PC-3 (cell line): ENCODE results near the gene PIGV. TPM values are rescaled to one million over a fixed set of nuclear protein-coding genes. Genes with fewer than 3 reads are reported as not detected.
"Not testable (repeated sequence)": the region's sequence is repeated elsewhere in the genome, so short reads cannot be mapped to it uniquely, and the experiment has no call there.

Experiments
- ATAC-seq: fragments of 200-7000 bp; cut with Tn5 transposase; 2 replicates; pipeline ENCODE4 v1.9.1; 2020; ENCODE audit warnings: mild to moderate bottlenecking, moderate library complexity
- BruUV-seq: library from RNA; stranded (reverse); fragments of 400-500 nt; replicated peaks from 2 replicates; lab custom pipeline; 2021; lab: Mats Ljungman, UMichigan
- CTCF ChIA-PET: fragments of 300-600 bp; sonication (Branson Sonifier 250); formaldehyde crosslinking; loops from one replicate; lab custom pipeline; 2022; ENCODE audit warnings: antibody characterized with exemption; lab: Charles Lee
- POLR2A ChIA-PET: fragments of 300-600 bp; sonication (Branson Sonifier 250); formaldehyde crosslinking; loops from one replicate; lab custom pipeline; 2022; ENCODE audit warnings: antibody characterized with exemption; ENCODE audit not compliant: unreplicated experiment; lab: Charles Lee
- DNase-seq: peaks from one replicate; pipeline ENCODE4 v3.0.0-alpha.2; 2015
- H2AFZ ChIP-seq: fragments of 300-600 bp; sonication (generic); 2 replicates; pipeline ENCODE4 v1.6.0; 2016; ENCODE audit warnings: antibody characterized with exemption, low read length
- H3F3A ChIP-seq: fragments of 300-600 bp; sonication (generic); one replicate; pipeline ENCODE4 v1.6.0; 2017; ENCODE audit warnings: antibody characterized with exemption, low read length, control low read depth, mild to moderate bottlenecking; ENCODE audit not compliant: unreplicated experiment
- H3K27ac ChIP-seq: fragments of 300-600 bp; sonication (generic); 2 replicates; pipeline ENCODE4 v1.5.1; 2016; ENCODE audit warnings: mild to moderate bottlenecking, low read length
- H3K27me3 ChIP-seq: fragments of 300-600 bp; sonication (generic); 2 replicates; pipeline ENCODE4 v1.6.1; 2016; ENCODE audit warnings: low read length, mixed read lengths
- H3K36me3 ChIP-seq: fragments of 300-600 bp; sonication (generic); 2 replicates; pipeline ENCODE4 v1.6.1; 2016; ENCODE audit warnings: low read depth, mixed run types, low read length, mixed read lengths
- H3K4me1 ChIP-seq: fragments of 300-600 bp; sonication (generic); 2 replicates; pipeline ENCODE4 v1.5.1; 2016; ENCODE audit warnings: low read length; ENCODE audit not compliant: insufficient read depth
- H3K4me2 ChIP-seq: fragments of 300-600 bp; sonication (generic); 2 replicates; pipeline ENCODE4 v1.6.0; 2016; ENCODE audit warnings: low read length
- H3K4me3 ChIP-seq: fragments of 300-600 bp; sonication (generic); 2 replicates; pipeline ENCODE4 v1.5.1; 2016; ENCODE audit warnings: mild to moderate bottlenecking, low read length, mixed read lengths
- H3K79me2 ChIP-seq: fragments of 300-600 bp; sonication (generic); 2 replicates; pipeline ENCODE4 v1.6.1; 2017; ENCODE audit warnings: low read length, mixed read lengths
- H3K9ac ChIP-seq: fragments of 300-600 bp; sonication (generic); 2 replicates; pipeline ENCODE4 v1.6.0; 2016; ENCODE audit warnings: mild to moderate bottlenecking, low read length
- H3K9me2 ChIP-seq: fragments of 300-600 bp; sonication (generic); replicated peaks from 2 replicates; pipeline ENCODE4 v1.6.1; 2016; ENCODE audit warnings: mixed run types, low read length, mixed read lengths
- H3K9me3 ChIP-seq: fragments of 300-600 bp; sonication (generic); 2 replicates; pipeline ENCODE4 v1.6.1; 2016; ENCODE audit warnings: low read length, mixed read lengths
- H4K20me1 ChIP-seq: fragments of 300-600 bp; sonication (generic); 2 replicates; pipeline ENCODE4 v1.6.1; 2016; ENCODE audit warnings: low read length, mixed read lengths
- EZH2 ChIP-seq: fragments of 300-600 bp; sonication (generic); IDR thresholded peaks from one replicate; pipeline ENCODE4 v1.6.1; 2017; ENCODE audit warnings: antibody characterized with exemption, mild to moderate bottlenecking, low read length; ENCODE audit not compliant: unreplicated experiment
- EZH2phosphoT487 ChIP-seq: fragments of 300-600 bp; sonication (generic); IDR thresholded peaks from 2 replicates; pipeline ENCODE4 v1.6.1; 2018; ENCODE audit warnings: mild to moderate bottlenecking, antibody characterized with exemption, low read length, borderline replicate concordance
- intact Hi-C: fragments of 100-400 bp; cut with micrococcal nuclease; formaldehyde crosslinking; loops from 2 replicates; pipeline ENCODE4 v1.9.0; 2023
- total RNA-seq: library from RNA; depleted of rRNA; stranded (reverse); fragments of >200 nt; gene quantifications from 2 replicates; pipeline ENCODE4 v1.2.3, GENCODE V29; 2014
- TF ChIP-seq, protein P1 (sequence below): fragments of 300-600 bp; sonication (generic); conservative IDR thresholded peaks from 2 replicates; pipeline ENCODE4 v1.5.1; 2017; ENCODE audit warnings: antibody characterized with exemption, low read depth, mild to moderate bottlenecking, low read length

Gene PIGV
- total RNA-seq, 1 experiment from 2014 or later, result 6.0 TPM

- no peak for DNase-seq
- intact Hi-C loops, result no loop called here
- Histone ChIP-seq H3K4me3 (no peak overlapping the region), H3F3A (no peaks in the 10 kb centered on the region), H3K36me3 (peaks cover 13% of the 10 kb centered on the region), H3K79me2 (no peaks in the 10 kb centered on the region), H3K9ac (no peak overlapping the region), H3K4me1 (no peaks in the 10 kb centered on the region), H3K4me2 (no peak overlapping the region), H3K27me3 (no peaks in the 10 kb centered on the region), H3K9me3 (no peaks in the 10 kb centered on the region), H3K27ac (no peak overlapping the region), H4K20me1 (no peaks in the 10 kb centered on the region), H2AFZ (no peak overlapping the region), H3K9me2 (no peaks in the 10 kb centered on the region)
- ChIA-PET CTCF (no interaction called here), POLR2A (interaction anchor here (0.6 kb wide), 1 partner anchor 34 kb away, joined by 7 read pairs; no protein-coding TSS in a partner anchor)
- ATAC-seq, result no peak
- no TSS peak for BruUV-seq
- TF ChIP-seq EZH2phosphoT487 (no peak), EZH2 (no peak)
- TF ChIP-seq, protein P1, sequence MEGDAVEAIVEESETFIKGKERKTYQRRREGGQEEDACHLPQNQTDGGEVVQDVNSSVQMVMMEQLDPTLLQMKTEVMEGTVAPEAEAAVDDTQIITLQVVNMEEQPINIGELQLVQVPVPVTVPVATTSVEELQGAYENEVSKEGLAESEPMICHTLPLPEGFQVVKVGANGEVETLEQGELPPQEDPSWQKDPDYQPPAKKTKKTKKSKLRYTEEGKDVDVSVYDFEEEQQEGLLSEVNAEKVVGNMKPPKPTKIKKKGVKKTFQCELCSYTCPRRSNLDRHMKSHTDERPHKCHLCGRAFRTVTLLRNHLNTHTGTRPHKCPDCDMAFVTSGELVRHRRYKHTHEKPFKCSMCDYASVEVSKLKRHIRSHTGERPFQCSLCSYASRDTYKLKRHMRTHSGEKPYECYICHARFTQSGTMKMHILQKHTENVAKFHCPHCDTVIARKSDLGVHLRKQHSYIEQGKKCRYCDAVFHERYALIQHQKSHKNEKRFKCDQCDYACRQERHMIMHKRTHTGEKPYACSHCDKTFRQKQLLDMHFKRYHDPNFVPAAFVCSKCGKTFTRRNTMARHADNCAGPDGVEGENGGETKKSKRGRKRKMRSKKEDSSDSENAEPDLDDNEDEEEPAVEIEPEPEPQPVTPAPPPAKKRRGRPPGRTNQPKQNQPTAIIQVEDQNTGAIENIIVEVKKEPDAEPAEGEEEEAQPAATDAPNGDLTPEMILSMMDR, result no peak
Observed at GRCh38 chr1:26839339-26839722, 51.6 kb downstream of the PIGV start.

DNA sequence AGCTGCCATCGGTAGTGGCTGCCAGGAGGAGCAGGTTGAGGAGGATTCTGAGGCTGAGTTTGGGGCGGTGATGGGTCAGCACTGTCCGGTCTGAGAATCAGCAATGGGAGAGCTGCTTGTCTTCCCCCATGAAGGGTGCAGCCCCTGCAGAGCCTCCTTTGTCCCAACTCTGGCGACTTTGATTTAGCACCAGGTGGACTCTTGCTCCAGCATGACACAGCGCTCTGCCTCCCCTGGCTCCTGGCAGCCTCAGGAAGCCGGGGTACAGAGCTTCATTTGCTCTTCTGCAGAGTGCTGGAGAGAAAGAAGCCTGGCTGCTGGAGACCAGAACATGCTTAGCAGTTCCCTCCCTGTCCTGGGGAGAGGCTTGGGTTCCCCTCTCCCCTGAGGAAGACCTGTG, 52.0 kb downstream of the PIGV start:
- ATAC-seq, result no peak
- TF ChIP-seq, protein P1, result no peak
- no peak for TF ChIP-seq EZH2
- TF ChIP-seq EZH2phosphoT487, result no peak
- Histone ChIP-seq H3K79me2 (no peaks in the 10 kb centered on the region), H3K4me1 (no peaks in the 10 kb centered on the region), H3K9me3 (no peaks in the 10 kb centered on the region), H3K4me2 (no peak overlapping the region), H3F3A (no peaks in the 10 kb centered on the region), H3K36me3 (peaks cover 10% of the 10 kb centered on the region), H3K27ac (no peak overlapping the region), H2AFZ (no peak overlapping the region), H3K27me3 (no peaks in the 10 kb centered on the region), H3K9ac (no peak overlapping the region), H4K20me1 (no peaks in the 10 kb centered on the region), H3K9me2 (no peaks in the 10 kb centered on the region), H3K4me3 (no peak overlapping the region)
- intact Hi-C loops, result no loop called here
- ChIA-PET POLR2A (interaction anchor here (0.6 kb wide), 1 partner anchor 34 kb away, joined by 7 read pairs; no protein-coding TSS in a partner anchor), CTCF (interaction anchor here (0.5 kb wide), 1 partner anchor 26 kb away, joined by 4 read pairs; no protein-coding TSS in a partner anchor)
- BruUV-seq, result no TSS peak
- DNase-seq, result no peak

- Histone ChIP-seq H3K9me3 (no peaks in the 10 kb centered on the region), H3K4me1 (peaks cover 25% of the 10 kb centered on the region), H3F3A (peaks cover 8% of the 10 kb centered on the region), H3K4me2 (no peak overlapping the region), H3K27me3 (no peaks in the 10 kb centered on the region), H3K9ac (no peak overlapping the region), H3K79me2 (peaks cover 4% of the 10 kb centered on the region; the same call in 1 of the 2 replicates), H4K20me1 (no peaks in the 10 kb centered on the region), H3K9me2 (no peaks in the 10 kb centered on the region), H2AFZ (no peak overlapping the region), H3K4me3 (no peak overlapping the region), H3K36me3 (peaks cover 3% of the 10 kb centered on the region; the same call in 1 of the 2 replicates), H3K27ac (no peak overlapping the region)
- intact Hi-C loops, result no loop called here
- CTCF ChIA-PET, result no interaction called here
- TF ChIP-seq EZH2 (no peak), EZH2phosphoT487 (no peak)
- TF ChIP-seq, protein P1, result no peak
- ATAC-seq (no peak), DNase-seq (no peak)
- BruUV-seq, result no TSS peak
- POLR2A ChIA-PET, result no interaction called here
Observed at GRCh38 chr1:26844424-26845196, 56.9 kb downstream of the PIGV start.

GRCh38 chr1:26847826-26848225, 60.1 kb downstream of the PIGV start:
- H3K36me3 ChIP-seq, result peaks cover 26% of the 10 kb centered on the region
- not testable (repeated sequence) for H3K27me3 ChIP-seq
- DNase-seq, result peak; percentile 31

More at GRCh38 chr1:26847826-26848225, 60.1 kb downstream of the PIGV start:
- H3K9me3 ChIP-seq, H4K20me1 ChIP-seq, BruUV-seq, H3K79me2 ChIP-seq, H3K9me2 ChIP-seq, intact Hi-C loops, H3F3A ChIP-seq, H2AFZ ChIP-seq, H3K4me3 ChIP-seq, CTCF ChIA-PET: not testable (repeated sequence)
- POLR2A ChIA-PET, result interaction anchor here (0.6 kb wide), 1 partner anchor 60 kb away, joined by 14 read pairs; the partner anchor contains the start of gene PIGV
- peaks cover 34% of the 10 kb centered on the region for H3K4me1 ChIP-seq
- 0 out of 2 replicates have a peak, but pooled peaks have one; percentile 23 for ATAC-seq
- peak overlapping the region; percentile 95 for H3K27ac ChIP-seq
- H3K4me2 ChIP-seq, result peak overlapping the region; percentile 50; the same call in 1 of the 2 replicates
- peak overlapping the region; percentile 72 for H3K9ac ChIP-seq
